GM23338 (cell line): ENCODE results near the gene CHD5. TPM values are rescaled to one million over a fixed set of nuclear protein-coding genes. Genes with fewer than 3 reads are reported as not detected.

ENCODE experiments used
- ATAC-seq: fragments of 200-7000 bp; cut with Tn5 transposase; 3 replicates; pipeline ENCODE4 v1.9.1; 2020
- DNase-seq: peaks from one replicate; pipeline ENCODE4 v3.0.0-alpha.2; 2015; ENCODE audit warnings: low spot score
- H2AFZ ChIP-seq: fragments of 200-600 bp; sonication (generic); 2 replicates; pipeline ENCODE4 v1.8.0; 2016; ENCODE audit warnings: antibody characterized with exemption, mild to moderate bottlenecking, moderate library complexity
- H3F3A ChIP-seq: fragments of 200-600 bp; sonication (generic); replicated peaks from 2 replicates; pipeline ENCODE4 v1.8.0; 2017; ENCODE audit warnings: antibody characterized with exemption, mixed run types, low read depth
- H3K27ac ChIP-seq: fragments of 200-600 bp; sonication (generic); 2 replicates; pipeline ENCODE4 v1.6.1; 2016; ENCODE audit warnings: low read depth
- H3K27me3 ChIP-seq: fragments of 200-600 bp; sonication (generic); 2 replicates; pipeline ENCODE4 v1.8.0; 2016; ENCODE audit warnings: mild to moderate bottlenecking, mixed run types, moderate library complexity; ENCODE audit not compliant: insufficient read depth
- H3K36me3 ChIP-seq: fragments of 200-600 bp; sonication (generic); 2 replicates; pipeline ENCODE4 v1.8.0; 2016; ENCODE audit warnings: mild to moderate bottlenecking; ENCODE audit not compliant: insufficient read depth
- H3K4me1 ChIP-seq: fragments of 200-600 bp; sonication (generic); 2 replicates; pipeline ENCODE4 v1.8.0; 2016; ENCODE audit warnings: mild to moderate bottlenecking, moderate library complexity; ENCODE audit not compliant: insufficient read depth
- H3K4me2 ChIP-seq: fragments of 200-600 bp; sonication (generic); 2 replicates; pipeline ENCODE4 v1.7.1; 2017; ENCODE audit warnings: mixed run types
- H3K4me3 ChIP-seq: fragments of 200-600 bp; sonication (generic); 2 replicates; pipeline ENCODE4 v1.6.1; 2016; ENCODE audit warnings: mixed run types
- H3K79me2 ChIP-seq: fragments of 200-600 bp; sonication (generic); replicated peaks from 2 replicates; pipeline ENCODE4 v1.8.0; 2017; ENCODE audit warnings: mild to moderate bottlenecking; ENCODE audit not compliant: insufficient read depth
- H3K9me2 ChIP-seq: fragments of 200-600 bp; sonication (generic); 2 replicates; pipeline ENCODE4 v1.8.0; 2017; ENCODE audit not compliant: insufficient read depth
- H4K20me1 ChIP-seq: fragments of 200-600 bp; sonication (generic); replicated peaks from 2 replicates; pipeline ENCODE4 v1.8.0; 2017; ENCODE audit warnings: mild to moderate bottlenecking; ENCODE audit not compliant: insufficient read depth
- H3K27ac Mint-ChIP-seq: 2 replicates; pipeline ENCODE4 v1.8.0; 2020; ENCODE audit warnings: inconsistent platforms, mild to moderate bottlenecking, moderate library complexity, mixed read lengths
- H3K27me3 Mint-ChIP-seq: 3 replicates; pipeline ENCODE4 v1.8.0; 2022; ENCODE audit warnings: low read depth, mild to moderate bottlenecking, moderate library complexity, mixed read lengths, inconsistent platforms; ENCODE audit not compliant: insufficient read depth, poor library complexity
- H3K36me3 Mint-ChIP-seq: 3 replicates; pipeline ENCODE4 v1.8.0; 2021; ENCODE audit warnings: low read depth, mild to moderate bottlenecking, inconsistent platforms, moderate library complexity, mixed read lengths
- H3K4me1 Mint-ChIP-seq: 3 replicates; pipeline ENCODE4 v1.8.0; 2020; ENCODE audit warnings: mild to moderate bottlenecking, inconsistent platforms, mixed read lengths
- H3K4me3 Mint-ChIP-seq: 3 replicates; pipeline ENCODE4 v1.8.0; 2021; ENCODE audit warnings: moderate library complexity, mild to moderate bottlenecking, inconsistent platforms, mixed read lengths
- H3K9me3 Mint-ChIP-seq: 3 replicates; pipeline ENCODE4 v1.8.0; 2020; ENCODE audit warnings: moderate library complexity, mild to moderate bottlenecking, inconsistent platforms, mixed read lengths
- CREB1 ChIP-seq: fragments of 250-450 bp; sonication (Bioruptor Pico); IDR thresholded peaks from 2 replicates; pipeline ENCODE4 v1.5.0; 2020; ENCODE audit warnings: low read depth, mild to moderate bottlenecking, moderate library complexity
- CTCF ChIP-seq, 2 experiments: fragments of 200-600 bp in 1 of 2; sonication (generic) in 1 of 2; conservative IDR thresholded peaks; 2 replicates each; pipeline versions ENCODE4 v1.5.1 to v1.6.1; 2016 to 2017; ENCODE audit warnings: antibody characterized with exemption in 2 of 2, low read depth in 2 of 2, mild to moderate bottlenecking in 2 of 2, moderate library complexity in 1 of 2
- ETS1 ChIP-seq: IDR thresholded peaks from 2 replicates; pipeline ENCODE4 v1.6.1; 2016; ENCODE audit warnings: antibody characterized with exemption
- EZH2 ChIP-seq: fragments of 200-600 bp; sonication (generic); IDR thresholded peaks from one replicate; pipeline ENCODE4 v1.8.0; 2017; ENCODE audit warnings: antibody characterized with exemption, mild to moderate bottlenecking, low read depth; ENCODE audit not compliant: unreplicated experiment
- EZH2phosphoT487 ChIP-seq: fragments of 200-600 bp; sonication (generic); IDR thresholded peaks from one replicate; pipeline ENCODE4 v1.8.1; 2018; ENCODE audit warnings: antibody characterized with exemption; ENCODE audit not compliant: unreplicated experiment
- JUNB ChIP-seq: IDR thresholded peaks from one replicate; pipeline ENCODE4 v1.6.1; 2016; ENCODE audit warnings: antibody characterized with exemption; ENCODE audit not compliant: unreplicated experiment
- NANOG ChIP-seq: IDR thresholded peaks from 2 replicates; pipeline ENCODE4 v1.6.1; 2016; ENCODE audit warnings: antibody characterized with exemption, borderline replicate concordance
- POLR2AphosphoS5 ChIP-seq: IDR thresholded peaks from 2 replicates; pipeline ENCODE4 v1.6.1; 2016; ENCODE audit warnings: antibody characterized with exemption, low read depth
- REST ChIP-seq: IDR thresholded peaks from one replicate; pipeline ENCODE4 v1.6.1; 2018; ENCODE audit warnings: antibody characterized with exemption; ENCODE audit not compliant: unreplicated experiment
- STAT1 ChIP-seq: IDR thresholded peaks from one replicate; pipeline ENCODE4 v1.6.1; 2016; ENCODE audit warnings: antibody characterized with exemption; ENCODE audit not compliant: unreplicated experiment
- ZNF114 ChIP-seq: fragments of 250-450 bp; sonication (Bioruptor Pico); IDR thresholded peaks from 2 replicates; pipeline ENCODE4 v1.5.0; 2020; ENCODE audit warnings: mild to moderate bottlenecking, moderate library complexity
- ZNF331 ChIP-seq: fragments of 250-450 bp; sonication (Bioruptor Pico); IDR thresholded peaks from 2 replicates; pipeline ENCODE4 v1.5.0; 2020; ENCODE audit warnings: low read depth, mild to moderate bottlenecking, moderate library complexity
- ZNF462 ChIP-seq: fragments of 250-450 bp; sonication (Bioruptor Pico); IDR thresholded peaks from 2 replicates; pipeline ENCODE4 v1.5.0; 2020; ENCODE audit warnings: mild to moderate bottlenecking, moderate library complexity
- polyA plus RNA-seq: library from polyadenylated mRNA; unstranded; fragments of >200 nt; fragmentation: Nextera tagmentation; extraction: Ambion mirVana; gene quantifications from 2 replicates; pipeline ENCODE4 v1.2.1, GENCODE V29; 2016
- total RNA-seq: library from RNA; depleted of rRNA; stranded (reverse); fragments of >200 nt; shearing (Covaris generic); gene quantifications from 2 replicates; pipeline ENCODE4 v1.2.3, GENCODE V29; 2014

The CHD5 gene
- total and polyA plus RNA-seq, 2 experiments from 2014 or later = 0.32 to 1.0 TPM

- Histone ChIP-seq H3K4me1 (no peaks in the 10 kb centered on the region), H3K27me3 (no peaks in the 10 kb centered on the region), H3F3A (no peaks in the 10 kb centered on the region), H3K27ac (no peak overlapping the region), H3K4me3 (no peak overlapping the region), H2AFZ (no peak overlapping the region), H3K9me2 (no peaks in the 10 kb centered on the region), H3K79me2 (no peaks in the 10 kb centered on the region), H3K36me3 (no peaks in the 10 kb centered on the region), H3K4me2 (no peak overlapping the region), H4K20me1 (no peaks in the 10 kb centered on the region)
- Mint-ChIP-seq H3K4me3 (no peak overlapping the region), H3K4me1 (no peaks in the 10 kb centered on the region; the same call in 2 of the 3 replicates), H3K36me3 (no peaks in the 10 kb centered on the region), H3K27ac (no peak overlapping the region), H3K27me3 (peaks cover 3% of the 10 kb centered on the region), H3K9me3 (no peaks in the 10 kb centered on the region; the same call in 2 of the 3 replicates)
- no peak for ATAC-seq
- no peak for TF ChIP-seq ETS1
- TF ChIP-seq ZNF114 = no peak
- no peak for TF ChIP-seq EZH2
- no peak for TF ChIP-seq POLR2AphosphoS5
- TF ChIP-seq EZH2phosphoT487 = no peak
- no peak for TF ChIP-seq JUNB
- TF ChIP-seq CTCF (conservative IDR thresholded peaks at IDR 0.05; ENCODE audit: low read depth in 2 of 2) = no peak
- no peak for TF ChIP-seq NANOG
- no peak for TF ChIP-seq REST
- no peak for TF ChIP-seq CREB1
- TF ChIP-seq ZNF331 (CRISPR knock-in tag) = no peak
- no peak for TF ChIP-seq ZNF462 (CRISPR knock-in tag)
- TF ChIP-seq STAT1 = no peak
- no peak for DNase-seq
Observed at GRCh38 chr1:6097117-6097595, 83.0 kb downstream of the CHD5 start.
